ENCODE measurements around the gene MED12L.

MED12L gene

DNA sequence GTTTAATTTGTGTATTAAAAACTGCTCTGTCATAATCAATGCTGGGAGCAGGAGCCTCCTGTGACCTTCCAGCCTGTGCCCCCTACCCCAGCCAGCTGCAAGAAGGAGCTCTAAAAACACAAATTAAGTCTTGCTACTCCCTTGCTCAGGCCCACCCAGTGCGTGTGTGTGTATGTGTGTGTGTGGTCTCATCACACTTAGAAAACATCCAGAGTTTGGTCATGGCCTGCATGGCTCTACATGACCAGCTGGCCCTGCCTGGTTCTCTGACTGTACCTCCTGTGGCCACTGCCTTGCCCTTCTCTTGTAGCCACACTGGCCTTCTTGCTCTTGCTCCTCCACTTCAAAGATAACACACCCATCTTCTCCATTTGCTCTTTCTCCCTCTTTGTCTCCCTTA, 179.1 kb downstream of the MED12L start:
- DNase-seq, result no peak

DNA sequence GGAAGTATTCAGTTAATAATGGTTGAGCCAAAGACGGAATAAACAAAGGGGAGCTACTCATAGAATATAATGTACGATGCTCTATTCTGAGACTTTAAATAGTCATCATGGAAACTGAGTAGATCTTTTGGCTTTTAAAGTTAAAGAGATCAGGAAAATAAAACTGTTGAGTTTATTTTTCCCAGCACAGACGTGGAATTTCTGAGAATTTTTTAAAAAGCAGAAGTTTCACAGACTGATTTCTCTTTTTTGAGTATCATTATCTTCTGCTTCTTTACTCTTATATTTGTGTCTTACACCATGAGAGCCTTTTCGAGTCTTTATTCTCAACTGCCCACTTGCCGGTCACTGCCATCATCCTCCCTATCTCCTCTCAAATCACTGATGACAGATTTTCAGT, 179.7 kb downstream of the MED12L start:
- DNase-seq, result no peak

GRCh38 chr3:151265866-151266265, 180.4 kb downstream of the MED12L start:
- DNase-seq, result no peak

GRCh38 chr3:151267066-151267465, 181.6 kb downstream of the MED12L start:
- no peak for DNase-seq

GRCh38 chr3:151268267-151269235, 183.1 kb downstream of the MED12L start:
- no peak for DNase-seq

GRCh38 chr3:151269631-151270030, 184.2 kb downstream of the MED12L start:
- no peak for DNase-seq

DNA sequence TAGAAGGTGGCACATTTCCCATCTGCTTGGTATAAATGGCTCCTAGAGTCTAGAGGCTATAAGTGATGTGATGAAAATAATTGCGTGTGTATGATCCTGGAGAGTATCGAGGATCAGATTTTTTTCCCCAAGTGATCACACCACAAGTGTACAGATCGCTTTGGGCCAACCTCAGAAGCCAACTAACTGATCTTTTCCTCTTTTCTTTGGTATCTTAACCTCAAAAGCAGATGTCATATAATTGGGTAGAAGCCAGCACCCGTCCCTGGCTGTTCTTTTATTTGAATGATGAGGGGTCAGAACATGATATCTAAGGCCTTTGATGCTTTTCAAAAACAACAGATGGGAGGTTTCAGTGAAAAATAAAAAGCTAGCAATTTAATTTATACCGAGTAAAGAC, 189.6 kb downstream of the MED12L start:
- DNase-seq, result no peak

- DNase-seq, result no peak
These were observed 190.7 kb downstream of the MED12L start for GRCh38 chr3:151276038-151276686.

- DNase-seq, result no peak
These were observed 191.2 kb downstream of the MED12L start for GRCh38 chr3:151276687-151277042.

- no peak for DNase-seq
These were observed 192.8 kb downstream of the MED12L start, which contains the start of gene P2RY14 for GRCh38 chr3:151278230-151278629. Gene P2RY14, minus strand, starts transcription at chr3:151278542. Its CDS starts 64,226 bp downstream, at chr3:151214316.

DNA sequence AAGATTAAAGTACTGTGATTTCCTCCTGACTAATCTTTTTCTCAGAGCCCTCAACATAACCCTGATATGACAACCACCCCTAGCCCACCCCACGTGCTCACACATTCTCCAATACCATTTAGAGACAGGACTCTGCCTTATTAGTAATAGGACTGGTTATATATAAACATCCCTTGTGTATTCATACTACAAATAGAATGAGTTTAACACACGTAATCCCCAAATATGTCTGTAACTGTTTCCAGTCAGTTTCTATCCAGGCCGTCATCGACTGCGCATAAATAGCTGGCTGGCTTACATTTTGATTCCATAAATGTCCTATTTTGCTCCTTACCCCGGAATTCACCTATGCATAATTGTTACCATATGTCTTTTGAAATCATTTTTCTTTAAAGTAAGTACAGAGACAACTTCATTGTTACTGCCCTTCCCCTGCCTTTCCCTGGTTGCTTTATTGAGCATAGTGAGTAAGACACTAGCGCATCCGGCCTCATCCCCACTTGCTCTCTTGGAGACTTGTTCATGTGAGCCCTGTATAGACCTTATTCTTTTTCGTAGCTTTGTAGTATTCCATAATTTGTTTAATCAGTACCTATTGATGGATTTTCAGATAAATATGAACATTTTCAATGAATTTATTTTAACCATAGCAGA, 196.3 kb downstream of the MED12L start:
- no peak for DNase-seq

DNA sequence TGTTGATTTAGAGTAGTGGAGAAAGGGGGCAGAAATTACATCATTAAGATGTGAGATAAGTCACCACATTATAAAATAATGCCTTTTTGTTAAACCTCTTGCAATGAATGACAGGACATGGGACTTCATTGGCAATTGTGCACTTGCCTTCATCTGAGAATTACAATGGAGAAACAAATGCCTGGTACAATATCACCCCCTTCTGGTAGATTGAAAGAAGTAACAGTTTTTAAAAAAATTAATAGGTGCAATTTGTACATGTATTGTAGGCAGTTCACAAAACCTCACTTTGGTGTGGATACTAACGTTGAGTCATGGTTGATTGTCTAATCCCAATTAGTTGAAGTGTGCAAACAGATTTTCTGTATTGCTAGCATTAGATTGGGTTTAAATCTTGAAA, 197.5 kb downstream of the MED12L start:
- peak; percentile 41 for DNase-seq

DNA sequence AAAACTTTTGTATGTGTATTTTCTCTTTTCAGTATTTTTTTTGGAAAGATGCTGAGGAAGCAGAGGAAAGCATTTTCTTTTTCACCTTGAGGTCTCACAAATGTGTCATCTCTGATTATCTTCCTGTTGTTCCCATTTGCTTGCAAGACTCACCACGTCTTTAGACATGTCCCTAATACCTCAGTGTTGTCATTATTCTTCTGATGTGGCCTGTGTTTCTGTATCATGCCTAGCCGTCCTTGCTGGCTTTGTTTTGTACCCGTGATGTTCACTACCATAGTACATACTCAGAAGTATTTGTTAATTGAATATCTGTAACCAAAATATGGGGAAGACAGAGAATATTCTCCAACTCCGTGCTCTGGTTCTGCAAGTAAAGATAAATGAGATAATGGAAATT, 197.9 kb downstream of the MED12L start:
- DNase-seq, result no peak

DNA sequence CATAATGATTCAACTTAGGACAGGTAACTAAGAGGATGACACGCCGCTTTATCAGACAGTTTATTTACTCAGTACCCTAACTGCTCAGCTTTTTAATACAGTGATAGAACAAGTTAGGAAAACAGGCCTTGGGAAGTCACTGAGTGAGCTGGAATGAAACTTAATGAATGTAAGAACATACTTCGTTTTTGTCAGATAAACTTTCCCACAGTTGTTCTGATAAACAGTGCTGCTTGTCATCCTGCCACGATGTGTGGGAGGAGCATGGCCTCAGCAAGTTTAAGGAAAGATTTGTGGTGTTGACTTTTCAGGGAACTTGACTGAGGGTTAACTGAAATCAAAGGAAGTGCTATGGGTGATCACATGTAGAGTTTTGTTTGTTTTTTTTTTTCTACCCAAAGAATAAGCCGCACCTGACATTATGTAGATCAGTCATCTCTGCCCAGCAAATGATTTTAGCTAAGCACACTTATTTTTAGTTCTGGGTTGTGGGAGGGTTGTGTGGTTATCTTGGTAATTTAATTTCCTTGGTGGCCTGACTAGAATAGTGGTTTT, 198.5 kb downstream of the MED12L start:
- no peak for DNase-seq

DNA sequence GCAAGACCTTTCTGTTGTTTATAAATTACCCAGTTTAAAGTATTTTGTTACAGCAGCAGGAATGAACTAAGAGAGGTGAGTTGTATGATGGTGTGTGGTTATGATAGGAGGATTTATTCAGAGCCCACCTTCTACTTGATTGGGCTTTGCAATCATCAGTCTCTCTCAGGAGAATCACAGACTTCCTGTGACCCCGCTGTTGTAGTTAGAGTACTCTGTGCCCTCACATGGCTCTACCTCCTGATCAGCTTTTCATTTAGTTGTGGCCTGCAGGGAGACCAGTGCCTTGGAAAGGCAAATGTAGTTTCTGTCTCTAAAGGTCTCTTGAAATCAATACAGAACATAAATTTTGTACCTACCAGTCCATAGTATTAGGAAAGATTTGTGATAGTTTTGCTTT, 200.5 kb downstream of the MED12L start:
- DNase-seq, result no peak

- DNase-seq, result no peak
These were observed 204.0 kb downstream of the MED12L start for GRCh38 chr3:151289445-151289844.

GRCh38 chr3:151290673-151291072, 205.2 kb downstream of the MED12L start:
- DNase-seq, result no peak

- no peak for DNase-seq
These were observed 207.7 kb downstream of the MED12L start for GRCh38 chr3:151293127-151293526.

DNA sequence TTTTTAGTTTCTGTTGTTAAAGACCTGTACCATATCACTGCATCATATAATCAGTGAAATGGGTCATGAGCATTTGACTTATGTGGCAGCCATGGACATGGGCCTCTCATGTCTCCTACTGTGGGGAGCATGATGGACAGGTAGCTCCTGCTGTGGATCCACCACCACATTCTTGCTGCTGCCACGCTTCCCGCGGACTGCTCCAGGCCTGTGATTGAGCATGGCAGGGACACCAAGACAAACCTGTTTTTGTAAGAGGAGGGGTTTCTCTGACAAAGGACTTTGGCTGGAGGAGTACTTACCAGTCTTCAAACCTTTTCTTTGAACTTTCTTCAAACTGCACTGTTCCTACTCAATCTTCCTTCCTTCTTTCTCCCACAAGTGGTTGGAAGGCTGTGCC, 210.8 kb downstream of the MED12L start:
- no peak for DNase-seq

GRCh38 chr3:151297429-151297828, 212.0 kb downstream of the MED12L start:
- DNase-seq, result no peak

DNA sequence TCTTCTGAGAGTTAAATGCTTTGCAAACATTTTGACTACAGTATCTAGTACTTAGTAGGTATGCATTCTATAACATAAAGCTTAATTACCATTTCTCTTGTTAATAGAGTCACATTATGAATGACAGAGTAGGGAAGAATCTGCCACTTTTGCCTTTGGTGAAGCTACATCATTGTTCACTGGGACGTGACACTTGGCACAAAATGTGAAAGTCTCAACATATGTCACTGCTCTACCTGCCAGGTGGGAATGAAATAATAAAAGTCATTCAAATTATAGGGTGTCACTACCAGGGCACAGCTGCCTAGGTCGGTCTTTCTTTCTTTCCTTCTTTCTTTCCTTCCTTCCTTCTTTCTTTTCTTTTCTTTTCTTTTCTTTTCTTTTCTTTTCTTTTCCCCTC, 213.5 kb downstream of the MED12L start:
- no peak for DNase-seq

DNA sequence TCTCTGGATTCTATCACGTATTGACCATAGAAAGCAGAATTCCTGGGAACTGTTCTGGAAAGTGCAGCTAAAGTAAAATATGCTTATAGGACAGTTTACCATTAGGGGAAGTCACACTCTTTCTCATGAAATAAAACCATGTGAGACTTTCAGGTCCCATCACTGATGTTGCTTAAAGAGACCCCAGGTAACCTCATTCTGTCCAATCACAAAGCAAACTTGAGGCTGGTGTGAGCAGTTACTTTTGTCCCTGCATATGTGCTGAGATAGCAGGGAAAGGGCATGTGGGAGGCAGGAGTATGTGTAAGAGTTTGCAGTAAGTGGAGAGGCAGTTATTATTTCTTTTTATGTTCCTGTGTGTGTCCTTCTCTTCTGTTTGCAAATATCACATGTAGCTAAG, 215.1 kb downstream of the MED12L start:
- no peak for DNase-seq

DNA sequence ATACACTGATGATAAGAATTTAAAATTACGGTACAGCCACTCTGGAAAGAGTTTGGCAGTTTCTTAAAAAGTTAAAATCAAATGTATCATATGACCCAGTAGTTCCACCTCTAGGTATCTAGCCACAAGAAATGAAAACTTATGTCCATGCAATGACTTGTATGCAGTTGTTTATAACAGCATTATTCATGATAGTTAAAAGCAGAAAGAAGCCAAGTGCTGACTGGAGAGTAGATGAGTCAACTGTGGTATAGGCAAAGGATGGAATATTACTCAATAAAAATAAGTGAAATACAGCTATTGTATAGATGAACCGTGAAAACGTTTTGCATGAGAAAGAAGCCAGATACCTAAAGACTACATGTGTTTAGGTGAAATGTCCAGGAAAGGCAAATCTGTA, 216.3 kb downstream of the MED12L start:
- no peak for DNase-seq
